Liver (tissue), 9 donors: Measurements from ENCODE around the gene MCF2. TPM values are rescaled to one million over a fixed set of nuclear protein-coding genes. Genes with fewer than 3 reads are reported as not detected.
A peak's percentile ranks its signal among the peaks of the same experiment; 100 is the strongest.
"Not testable (repeated sequence)": the region's sequence is repeated elsewhere in the genome, so short reads cannot be mapped to it uniquely, and the experiment has no call there.

Experiments
- DNase-seq: peaks from one replicate; pipeline ENCODE4 v3.0.0-alpha.2; 2017; ENCODE audit warnings: low spot score
- H3K27ac ChIP-seq, 2 donors: one replicate each; pipeline ENCODE4 v1.7.0; 2013; ENCODE audit warnings: inconsistent platforms in 2 of 2, low read length in 2 of 2, control low read depth in 1 of 2, low read depth in 1 of 2, mild to moderate bottlenecking in 1 of 2
- H3K27me3 ChIP-seq, 4 donors: one replicate each; pipeline versions ENCODE4 v1.6.1 to v1.7.0; 2013; ENCODE audit warnings: low read length in 3 of 4, inconsistent platforms in 1 of 4, mild to moderate bottlenecking in 1 of 4, moderate library complexity in 1 of 4; ENCODE audit not compliant: control insufficient read depth in 4 of 4, insufficient read depth in 4 of 4
- H3K36me3 ChIP-seq, 4 donors: one replicate each; pipeline versions ENCODE4 v1.6.1 to v1.7.0; 2013; ENCODE audit warnings: low read length in 3 of 4, mild to moderate bottlenecking in 3 of 4, low read depth in 1 of 4, moderate library complexity in 1 of 4; ENCODE audit not compliant: control insufficient read depth in 4 of 4, insufficient read depth in 3 of 4
- H3K4me1 ChIP-seq, 4 donors: one replicate each; pipeline versions ENCODE4 v1.6.1 to v1.7.0; 2013; ENCODE audit warnings: low read length in 3 of 4, mild to moderate bottlenecking in 3 of 4, moderate library complexity in 1 of 4; ENCODE audit not compliant: control insufficient read depth in 4 of 4, insufficient read depth in 4 of 4
- H3K4me3 ChIP-seq, 3 donors: one replicate each; pipeline versions ENCODE4 v1.6.1 to v1.7.0; 2013; ENCODE audit warnings: low read length in 3 of 3, control low read depth in 1 of 3, low read depth in 1 of 3, mild to moderate bottlenecking in 1 of 3
- H3K9ac ChIP-seq, 2 donors: one replicate each; pipeline ENCODE4 v1.7.0; 2013; ENCODE audit warnings: low read length in 2 of 2, mild to moderate bottlenecking in 2 of 2, moderate library complexity in 2 of 2, control low read depth in 1 of 2, low read depth in 1 of 2
- H3K9me3 ChIP-seq, 4 donors: one replicate each; pipeline versions ENCODE4 v1.6.1 to v1.7.0; 2013; ENCODE audit warnings: low read length in 3 of 4; ENCODE audit not compliant: control insufficient read depth in 4 of 4
- ATF3 ChIP-seq: IDR thresholded peaks from 2 replicates; pipeline ENCODE4 v1.6.1; 2016; ENCODE audit warnings: antibody characterized with exemption
- CTCF ChIP-seq: fragments of 150-350 bp; IDR thresholded peaks from 2 replicates; pipeline ENCODE4 v1.5.1; 2017; ENCODE audit warnings: improper control_type of control experiment, low read depth, low read length; ENCODE audit not compliant: missing input control
- EGR1 ChIP-seq, 2 donors: IDR thresholded peaks; 2 replicates each; pipeline ENCODE4 v1.6.1; 2016 to 2018; ENCODE audit warnings: antibody characterized with exemption in 2 of 2, low read depth in 2 of 2
- FOXA1 ChIP-seq: IDR thresholded peaks from 2 replicates; pipeline ENCODE4 v1.6.1; 2016; ENCODE audit warnings: antibody characterized with exemption
- FOXA2 ChIP-seq: IDR thresholded peaks from 2 replicates; pipeline ENCODE4 v1.6.1; 2016; ENCODE audit warnings: antibody characterized with exemption
- GABPA ChIP-seq, 2 donors: IDR thresholded peaks in 1 of 2; conservative IDR thresholded peaks in 1 of 2; 2 replicates each; pipeline ENCODE4 v1.6.1; 2016; ENCODE audit warnings: antibody characterized with exemption in 2 of 2, mild to moderate bottlenecking in 1 of 2, moderate library complexity in 1 of 2
- HNF4A ChIP-seq, 2 donors: conservative IDR thresholded peaks; 2 replicates each; pipeline ENCODE4 v1.6.1; 2016; ENCODE audit warnings: antibody characterized with exemption in 2 of 2, mild to moderate bottlenecking in 2 of 2
- HNF4G ChIP-seq: IDR thresholded peaks from 2 replicates; pipeline ENCODE4 v1.6.1; 2016; ENCODE audit warnings: antibody characterized with exemption
- JUND ChIP-seq, 2 donors: IDR thresholded peaks; 2 replicates each; pipeline ENCODE4 v1.6.1; 2016; ENCODE audit warnings: antibody characterized with exemption in 2 of 2
- MAX ChIP-seq: IDR thresholded peaks from 2 replicates; pipeline ENCODE4 v1.6.1; 2016; ENCODE audit warnings: antibody characterized with exemption
- NR2F2 ChIP-seq: IDR thresholded peaks from 2 replicates; pipeline ENCODE4 v1.6.1; 2016; ENCODE audit warnings: antibody characterized with exemption
- RAD21 ChIP-seq, 2 donors: IDR thresholded peaks; 2 replicates each; pipeline ENCODE4 v1.6.1; 2016; ENCODE audit warnings: antibody characterized with exemption in 2 of 2, mild to moderate bottlenecking in 2 of 2
- SP1 ChIP-seq: IDR thresholded peaks from 2 replicates; pipeline ENCODE4 v1.6.1; 2018; ENCODE audit warnings: antibody characterized with exemption, mild to moderate bottlenecking
- YY1 ChIP-seq: IDR thresholded peaks from 2 replicates; pipeline ENCODE4 v1.6.1; 2016; ENCODE audit warnings: antibody characterized with exemption, mild to moderate bottlenecking
- WGBS: extraction: QIAGEN DNeasy Blood & Tissue Kit; methylation state at CpG from one replicate; pipeline ENCODE4 v1.1.7; 2013; 5-methylcytosine and 5-hydroxymethylcytosine counted together
- polyA plus RNA-seq, 2 donors: library from polyadenylated mRNA; stranded (reverse) in 1 of 2; unstranded in 1 of 2; fragments of 200-250 nt in 1 of 2; fragments of >200 nt in 1 of 2; fragmentation: Nextera tagmentation in 1 of 2; extraction: Ambion mirVana in 1 of 2; gene quantifications; one replicate each; pipeline versions ENCODE4 v1.2.1 to v1.2.3, GENCODE V29; 2013 to 2015
- total RNA-seq, 2 donors: library from RNA; depleted of rRNA; stranded (reverse); fragments of >200 nt; gene quantifications; one replicate each; pipeline ENCODE4 v1.2.3, GENCODE V29; 2014
- donor health status: healthy.
- donor health status: healthy.
- donor health status: healthy.
- donor health status: healthy.
- donor health status: healthy.

Gene MCF2
- total and polyA plus RNA-seq, 4 donors, result 0.03 to 0.33 (median 0.08) TPM

- TF ChIP-seq FOXA2 (no peak), YY1 (no peak), SP1 (no peak), EGR1 (IDR thresholded peaks at IDR 0.05; ENCODE audit: low read depth in 2 of 2) (no peak), HNF4G (no peak), MAX (no peak), RAD21 (IDR thresholded peaks at IDR 0.05) (no peak), NR2F2 (no peak), GABPA (IDR thresholded peaks at IDR 0.05 in 1 of 2, conservative IDR thresholded peaks at IDR 0.05 in 1 of 2) (no peak), HNF4A (conservative IDR thresholded peaks at IDR 0.05) (no peak), CTCF (no peak), FOXA1 (no peak), JUND (IDR thresholded peaks at IDR 0.05) (no peak)
- Histone ChIP-seq H3K4me1 (peaks cover 0 to 12% (median 1%) of the 10 kb centered on the region in 4 donors), H3K27me3 (peaks cover 0 to 3% (median 0%) of the 10 kb centered on the region in 4 donors), H3K4me3 (peak overlapping the region in 1 of 3 donors; percentile 45), H3K9ac (no peak overlapping the region), H3K27ac (no peak overlapping the region), H3K36me3 (no peaks in the 10 kb centered on the region), H3K9me3 (no peaks in the 10 kb centered on the region)
- 2% methylated on average over 23 of the region's 23 CpGs for WGBS
- DNase-seq, result no peak
Measured at GRCh38 chrX:139691493-139691842, 16.5 kb downstream of the MCF2 start.

- not testable (repeated sequence) for H3K9me3 ChIP-seq, H3K4me3 ChIP-seq, H3K4me1 ChIP-seq, H3K9ac ChIP-seq, DNase-seq, H3K36me3 ChIP-seq, H3K27ac ChIP-seq, H3K27me3 ChIP-seq
- 89% methylated on average over 7 of the region's 7 CpGs for WGBS
Measured at GRCh38 chrX:139685175-139685574, 22.8 kb downstream of the MCF2 start.

GRCh38 chrX:139680356-139680755 is 27.6 kb downstream of the MCF2 start:
- Histone ChIP-seq H3K9ac (no peak overlapping the region), H3K27ac (no peak overlapping the region), H3K9me3 (peaks cover 0 to 4% (median 2%) of the 10 kb centered on the region in 4 donors), H3K36me3 (no peaks in the 10 kb centered on the region), H3K4me3 (no peak overlapping the region), H3K27me3 (no peaks in the 10 kb centered on the region), H3K4me1 (no peaks in the 10 kb centered on the region)
- WGBS, result 64% methylated on average over 3 of the region's 3 CpGs
- no peak for TF ChIP-seq ATF3
- no peak for TF ChIP-seq YY1
- TF ChIP-seq EGR1 (IDR thresholded peaks at IDR 0.05; ENCODE audit: low read depth in 2 of 2), result no peak
- no peak for TF ChIP-seq HNF4A (conservative IDR thresholded peaks at IDR 0.05)
- no peak for DNase-seq
